Liver (tissue), 9 donors: ENCODE results near the gene FRAS1. TPM values are rescaled to one million over a fixed set of nuclear protein-coding genes. Genes with fewer than 3 reads are reported as not detected.

Experiments used
- DNase-seq: peaks from one replicate; pipeline ENCODE4 v3.0.0-alpha.2; 2017; ENCODE audit warnings: low spot score
- H3K27ac ChIP-seq, 2 donors: one replicate each; pipeline ENCODE4 v1.7.0; 2013; ENCODE audit warnings: inconsistent platforms in 2 of 2, low read length in 2 of 2, control low read depth in 1 of 2, low read depth in 1 of 2, mild to moderate bottlenecking in 1 of 2
- H3K27me3 ChIP-seq, 4 donors: one replicate each; pipeline versions ENCODE4 v1.6.1 to v1.7.0; 2013; ENCODE audit warnings: low read length in 3 of 4, inconsistent platforms in 1 of 4, mild to moderate bottlenecking in 1 of 4, moderate library complexity in 1 of 4; ENCODE audit not compliant: control insufficient read depth in 4 of 4, insufficient read depth in 4 of 4
- H3K36me3 ChIP-seq, 4 donors: one replicate each; pipeline versions ENCODE4 v1.6.1 to v1.7.0; 2013; ENCODE audit warnings: low read length in 3 of 4, mild to moderate bottlenecking in 3 of 4, low read depth in 1 of 4, moderate library complexity in 1 of 4; ENCODE audit not compliant: control insufficient read depth in 4 of 4, insufficient read depth in 3 of 4
- H3K4me1 ChIP-seq, 4 donors: one replicate each; pipeline versions ENCODE4 v1.6.1 to v1.7.0; 2013; ENCODE audit warnings: low read length in 3 of 4, mild to moderate bottlenecking in 3 of 4, moderate library complexity in 1 of 4; ENCODE audit not compliant: control insufficient read depth in 4 of 4, insufficient read depth in 4 of 4
- H3K4me3 ChIP-seq, 3 donors: one replicate each; pipeline versions ENCODE4 v1.6.1 to v1.7.0; 2013; ENCODE audit warnings: low read length in 3 of 3, control low read depth in 1 of 3, low read depth in 1 of 3, mild to moderate bottlenecking in 1 of 3
- H3K9ac ChIP-seq, 2 donors: one replicate each; pipeline ENCODE4 v1.7.0; 2013; ENCODE audit warnings: low read length in 2 of 2, mild to moderate bottlenecking in 2 of 2, moderate library complexity in 2 of 2, control low read depth in 1 of 2, low read depth in 1 of 2
- H3K9me3 ChIP-seq, 4 donors: one replicate each; pipeline versions ENCODE4 v1.6.1 to v1.7.0; 2013; ENCODE audit warnings: low read length in 3 of 4; ENCODE audit not compliant: control insufficient read depth in 4 of 4
- ATF3 ChIP-seq: IDR thresholded peaks from 2 replicates; pipeline ENCODE4 v1.6.1; 2016; ENCODE audit warnings: antibody characterized with exemption
- CTCF ChIP-seq: fragments of 150-350 bp; IDR thresholded peaks from 2 replicates; pipeline ENCODE4 v1.5.1; 2017; ENCODE audit warnings: improper control_type of control experiment, low read depth, low read length; ENCODE audit not compliant: missing input control
- EGR1 ChIP-seq, 2 donors: IDR thresholded peaks; 2 replicates each; pipeline ENCODE4 v1.6.1; 2016 to 2018; ENCODE audit warnings: antibody characterized with exemption in 2 of 2, low read depth in 2 of 2
- FOXA1 ChIP-seq: IDR thresholded peaks from 2 replicates; pipeline ENCODE4 v1.6.1; 2016; ENCODE audit warnings: antibody characterized with exemption
- FOXA2 ChIP-seq: IDR thresholded peaks from 2 replicates; pipeline ENCODE4 v1.6.1; 2016; ENCODE audit warnings: antibody characterized with exemption
- GABPA ChIP-seq, 2 donors: IDR thresholded peaks in 1 of 2; conservative IDR thresholded peaks in 1 of 2; 2 replicates each; pipeline ENCODE4 v1.6.1; 2016; ENCODE audit warnings: antibody characterized with exemption in 2 of 2, mild to moderate bottlenecking in 1 of 2, moderate library complexity in 1 of 2
- HNF4A ChIP-seq, 2 donors: conservative IDR thresholded peaks; 2 replicates each; pipeline ENCODE4 v1.6.1; 2016; ENCODE audit warnings: antibody characterized with exemption in 2 of 2, mild to moderate bottlenecking in 2 of 2
- JUND ChIP-seq, 2 donors: IDR thresholded peaks; 2 replicates each; pipeline ENCODE4 v1.6.1; 2016; ENCODE audit warnings: antibody characterized with exemption in 2 of 2
- NR2F2 ChIP-seq: IDR thresholded peaks from 2 replicates; pipeline ENCODE4 v1.6.1; 2016; ENCODE audit warnings: antibody characterized with exemption
- RAD21 ChIP-seq, 2 donors: IDR thresholded peaks; 2 replicates each; pipeline ENCODE4 v1.6.1; 2016; ENCODE audit warnings: antibody characterized with exemption in 2 of 2, mild to moderate bottlenecking in 2 of 2
- REST ChIP-seq: IDR thresholded peaks from 2 replicates; pipeline ENCODE4 v1.6.1; 2016; ENCODE audit warnings: antibody characterized with exemption, mild to moderate bottlenecking
- TAF1 ChIP-seq: conservative IDR thresholded peaks from 2 replicates; pipeline ENCODE4 v1.6.1; 2016; ENCODE audit warnings: antibody characterized with exemption, mild to moderate bottlenecking
- YY1 ChIP-seq: IDR thresholded peaks from 2 replicates; pipeline ENCODE4 v1.6.1; 2016; ENCODE audit warnings: antibody characterized with exemption, mild to moderate bottlenecking
- WGBS: extraction: QIAGEN DNeasy Blood & Tissue Kit; methylation state at CpG from one replicate; pipeline ENCODE4 v1.1.7; 2013; 5-methylcytosine and 5-hydroxymethylcytosine counted together
- polyA plus RNA-seq, 2 donors: library from polyadenylated mRNA; stranded (reverse) in 1 of 2; unstranded in 1 of 2; fragments of 200-250 nt in 1 of 2; fragments of >200 nt in 1 of 2; fragmentation: Nextera tagmentation in 1 of 2; extraction: Ambion mirVana in 1 of 2; gene quantifications; one replicate each; pipeline versions ENCODE4 v1.2.1 to v1.2.3, GENCODE V29; 2013 to 2015
- total RNA-seq, 2 donors: library from RNA; depleted of rRNA; stranded (reverse); fragments of >200 nt; gene quantifications; one replicate each; pipeline ENCODE4 v1.2.3, GENCODE V29; 2014
- TF ChIP-seq, protein P1 (sequence below): IDR thresholded peaks from 2 replicates; pipeline ENCODE4 v1.6.1; 2016; ENCODE audit warnings: antibody characterized with exemption
- TF ChIP-seq, protein P2 (sequence below): IDR thresholded peaks from 2 replicates; pipeline ENCODE4 v1.6.1; 2016; ENCODE audit warnings: antibody characterized with exemption
- donor health status: healthy.
- donor health status: healthy.
- donor health status: healthy.
- donor health status: healthy.
- donor health status: healthy.

FRAS1 gene
- total and polyA plus RNA-seq, 4 donors: 0.08 to 6.0 (median 1.1) TPM

DNA sequence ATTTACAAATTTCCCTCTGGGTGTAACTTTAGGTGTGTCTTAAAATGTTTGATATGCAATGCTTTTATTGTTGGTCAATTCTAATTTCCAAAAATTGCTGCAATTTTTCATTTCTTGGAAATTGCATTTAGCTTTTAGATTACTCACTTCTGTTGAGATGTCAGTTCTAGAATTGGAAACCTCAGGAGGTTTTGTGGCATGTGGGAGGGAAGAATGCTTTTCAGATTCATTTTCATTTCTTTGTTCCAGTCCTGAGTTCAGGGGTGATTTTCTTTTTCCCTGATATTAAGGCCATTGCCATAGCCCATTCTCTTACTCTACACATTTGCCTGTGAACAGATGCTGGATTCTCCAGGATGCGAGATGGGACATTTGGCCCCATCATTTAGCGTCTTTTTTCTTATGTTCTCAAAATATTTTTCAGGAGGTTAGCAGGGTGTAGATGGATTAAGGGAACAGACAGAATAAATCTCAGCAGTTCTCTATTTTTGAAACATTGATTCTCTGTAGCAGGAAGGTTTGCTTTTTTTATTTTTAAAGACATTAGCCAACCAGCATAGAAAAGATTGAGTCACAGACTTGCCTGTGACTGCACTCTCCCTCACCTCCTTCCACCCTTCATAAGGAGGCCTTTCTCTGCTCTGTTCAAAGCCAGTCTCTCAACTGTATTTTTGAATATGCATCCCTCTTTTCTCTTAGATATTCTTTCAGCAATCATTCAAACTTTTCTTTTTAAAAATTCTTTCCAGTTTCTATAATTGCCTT lies 256.0 kb downstream of the FRAS1 start:
- no peak for TF ChIP-seq JUND (IDR thresholded peaks at IDR 0.05)
- no peak for TF ChIP-seq EGR1 (IDR thresholded peaks at IDR 0.05; ENCODE audit: low read depth in 2 of 2)
- TF ChIP-seq, protein P1, sequence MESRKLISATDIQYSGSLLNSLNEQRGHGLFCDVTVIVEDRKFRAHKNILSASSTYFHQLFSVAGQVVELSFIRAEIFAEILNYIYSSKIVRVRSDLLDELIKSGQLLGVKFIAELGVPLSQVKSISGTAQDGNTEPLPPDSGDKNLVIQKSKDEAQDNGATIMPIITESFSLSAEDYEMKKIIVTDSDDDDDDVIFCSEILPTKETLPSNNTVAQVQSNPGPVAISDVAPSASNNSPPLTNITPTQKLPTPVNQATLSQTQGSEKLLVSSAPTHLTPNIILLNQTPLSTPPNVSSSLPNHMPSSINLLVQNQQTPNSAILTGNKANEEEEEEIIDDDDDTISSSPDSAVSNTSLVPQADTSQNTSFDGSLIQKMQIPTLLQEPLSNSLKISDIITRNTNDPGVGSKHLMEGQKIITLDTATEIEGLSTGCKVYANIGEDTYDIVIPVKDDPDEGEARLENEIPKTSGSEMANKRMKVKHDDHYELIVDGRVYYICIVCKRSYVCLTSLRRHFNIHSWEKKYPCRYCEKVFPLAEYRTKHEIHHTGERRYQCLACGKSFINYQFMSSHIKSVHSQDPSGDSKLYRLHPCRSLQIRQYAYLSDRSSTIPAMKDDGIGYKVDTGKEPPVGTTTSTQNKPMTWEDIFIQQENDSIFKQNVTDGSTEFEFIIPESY: no peak
- no peak for TF ChIP-seq REST
- TF ChIP-seq HNF4A (conservative IDR thresholded peaks at IDR 0.05): no peak
- no peak for TF ChIP-seq RAD21 (IDR thresholded peaks at IDR 0.05)
- Histone ChIP-seq H3K9ac (no peak overlapping the region), H3K36me3 (no peaks in the 10 kb centered on the region), H3K27ac (no peak overlapping the region), H3K4me1 (no peaks in the 10 kb centered on the region), H3K9me3 (no peaks in the 10 kb centered on the region), H3K27me3 (peaks cover 0 to 3% (median 0%) of the 10 kb centered on the region in 4 donors), H3K4me3 (no peak overlapping the region)
- no peak for DNase-seq
- 93% methylated on average over 2 of the region's 2 CpGs for WGBS

- DNase-seq: no peak
- Histone ChIP-seq H3K4me1 (no peaks in the 10 kb centered on the region), H3K36me3 (no peaks in the 10 kb centered on the region), H3K27me3 (peaks cover 0 to 3% (median 0%) of the 10 kb centered on the region in 4 donors), H3K9me3 (no peaks in the 10 kb centered on the region), H3K27ac (no peak overlapping the region), H3K4me3 (no peak overlapping the region), H3K9ac (no peak overlapping the region)
- TF ChIP-seq YY1 (no peak), FOXA2 (no peak), TAF1 (no peak), HNF4A (conservative IDR thresholded peaks at IDR 0.05) (no peak), NR2F2 (no peak), ATF3 (no peak), GABPA (IDR thresholded peaks at IDR 0.05 in 1 of 2, conservative IDR thresholded peaks at IDR 0.05 in 1 of 2) (no peak), FOXA1 (no peak), CTCF (no peak)
- TF ChIP-seq, protein P2, sequence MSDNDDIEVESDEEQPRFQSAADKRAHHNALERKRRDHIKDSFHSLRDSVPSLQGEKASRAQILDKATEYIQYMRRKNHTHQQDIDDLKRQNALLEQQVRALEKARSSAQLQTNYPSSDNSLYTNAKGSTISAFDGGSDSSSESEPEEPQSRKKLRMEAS: no peak
Measured at GRCh38 chr4:78313754-78314120, 256.6 kb downstream of the FRAS1 start.
